Measurements from ENCODE around the gene TBL1XR1. TPM values are rescaled to one million over a fixed set of nuclear protein-coding genes. Genes with fewer than 3 reads are reported as not detected.

The TBL1XR1 gene
- total RNA-seq, 4 donors from 2014 or later: 51.6 to 91.1 (median 66.0) TPM

GRCh38 chr3:177079684-177080083 is 117.6 kb downstream of the TBL1XR1 start:
- DNase-seq (ENCODE audit: low spot score in 2 of 2): no peak
- TF ChIP-seq CTCF (IDR thresholded peaks at IDR 0.05) (no peak), POLR2A (IDR thresholded peaks at IDR 0.05) (no peak)
- WGBS, 2 donors: 85 to 97% methylated on average over 1 of the region's 1 CpG
- intact Hi-C loops (cut with DNase I; ENCODE audit: low total_unique reads): no loop called here
- H3K4me3 ChIP-seq (ENCODE audit: low read depth, poor library complexity, severe bottlenecking): no peak overlapping the region

- H3K4me3 ChIP-seq (ENCODE audit: low read depth, poor library complexity, severe bottlenecking): no peak overlapping the region
- intact Hi-C loops (cut with DNase I; ENCODE audit: low total_unique reads): no loop called here
- WGBS, 2 donors: 55 to 66% methylated on average over 4 of the region's 4 CpGs
- TF ChIP-seq POLR2A (IDR thresholded peaks at IDR 0.05) (no peak), CTCF (IDR thresholded peaks at IDR 0.05) (no peak)
- DNase-seq (ENCODE audit: low spot score in 2 of 2): no peak
Measured at GRCh38 chr3:177071496-177072156, 125.7 kb downstream of the TBL1XR1 start.

- DNase-seq (ENCODE audit: low spot score in 2 of 2): no peak
- intact Hi-C loops (cut with DNase I; ENCODE audit: low total_unique reads): no loop called here
- no peak for TF ChIP-seq POLR2A (IDR thresholded peaks at IDR 0.05)
- no peak for TF ChIP-seq CTCF (IDR thresholded peaks at IDR 0.05)
Measured at GRCh38 chr3:177069514-177070329, 127.6 kb downstream of the TBL1XR1 start.

GRCh38 chr3:177068967-177069366 is 128.3 kb downstream of the TBL1XR1 start:
- no peak for DNase-seq (ENCODE audit: low spot score in 2 of 2)
- no peak for TF ChIP-seq CTCF (IDR thresholded peaks at IDR 0.05)
- TF ChIP-seq POLR2A (IDR thresholded peaks at IDR 0.05): no peak
- intact Hi-C loops (cut with DNase I; ENCODE audit: low total_unique reads): no loop called here
- WGBS, 2 donors: 92% methylated on average over 3 of the region's 3 CpGs
- no peak overlapping the region for H3K4me3 ChIP-seq (ENCODE audit: low read depth, poor library complexity, severe bottlenecking)

More at GRCh38 chr3:177069514-177070329, 127.6 kb downstream of the TBL1XR1 start:
- WGBS, 2 donors: 91 to 92% methylated on average over 6 of the region's 6 CpGs
- no peak overlapping the region for H3K4me3 ChIP-seq (ENCODE audit: low read depth, poor library complexity, severe bottlenecking)

GRCh38 chr3:177066068-177066467 is 131.2 kb downstream of the TBL1XR1 start:
- intact Hi-C loops (cut with DNase I; ENCODE audit: low total_unique reads): no loop called here
- no peak for DNase-seq (ENCODE audit: low spot score in 2 of 2)
- TF ChIP-seq POLR2A (IDR thresholded peaks at IDR 0.05): no peak
- no peak for TF ChIP-seq CTCF (IDR thresholded peaks at IDR 0.05)
- 90 to 96% methylated on average over 2 of the region's 2 CpGs for WGBS, 2 donors
- no peak overlapping the region for H3K4me3 ChIP-seq (ENCODE audit: low read depth, poor library complexity, severe bottlenecking)
